Peyer's patch (tissue), 4 donors: ENCODE results near the gene TTC9C.

Source experiments
- POLR2A ChIP-seq, 2 donors: fragments of 450-650 bp; IDR thresholded peaks; one replicate each; pipeline ENCODE4 v1.5.1; 2017; ENCODE audit warnings: antibody characterized with exemption in 2 of 2, mild to moderate bottlenecking in 2 of 2, moderate library complexity in 2 of 2
- TF ChIP-seq, protein P1 (sequence below), 6 experiments: fragments of 450-650 bp in 4 of 6; fragments of 200-600 bp in 2 of 6; sonication (generic) in 1 of 6; IDR thresholded peaks; one replicate each; pipeline ENCODE4 v1.5.1; 2017 to 2019; ENCODE audit warnings: antibody characterized with exemption in 6 of 6, mild to moderate bottlenecking in 3 of 6, moderate library complexity in 1 of 6

DNA sequence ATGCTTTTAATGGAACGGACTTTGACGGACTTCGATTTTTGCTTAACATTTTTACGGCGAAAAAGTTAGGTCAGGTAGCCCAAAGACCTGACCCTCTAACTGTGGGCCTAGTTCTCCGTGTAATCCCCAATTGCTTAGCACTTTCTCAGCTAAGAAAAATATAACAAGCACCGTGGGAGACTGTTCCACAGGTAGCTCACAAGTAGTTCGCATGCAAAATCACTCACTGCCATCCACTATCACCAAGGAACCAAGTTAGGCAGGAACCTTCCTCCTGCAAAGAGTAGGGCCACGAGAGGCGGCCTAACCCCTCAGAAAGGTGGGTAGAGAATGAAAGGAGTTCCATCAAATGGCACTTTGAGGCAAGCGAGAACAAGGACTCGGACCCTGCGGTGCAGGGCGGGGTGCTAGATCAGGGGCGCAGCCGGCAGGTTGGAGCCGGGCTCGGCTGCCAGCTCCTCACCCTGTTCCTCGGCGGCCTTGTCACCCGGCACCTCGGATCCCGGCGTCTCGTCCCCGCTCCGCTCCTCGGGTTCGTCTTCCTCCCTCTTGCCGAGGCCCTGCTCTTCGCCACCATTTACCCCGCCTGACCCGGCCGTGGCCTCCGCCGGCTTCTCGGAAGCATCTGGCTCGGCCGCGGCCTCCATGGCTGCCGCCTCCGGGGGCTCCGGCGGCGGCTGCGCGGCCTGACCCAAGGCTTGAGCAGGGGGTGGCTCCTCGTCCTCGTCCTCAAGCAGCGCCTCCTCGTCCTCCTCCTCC is 2.0 kb upstream of the TTC9C start:
- TF ChIP-seq POLR2A (IDR thresholded peaks at IDR 0.05) = no peak
- TF ChIP-seq, protein P1, sequence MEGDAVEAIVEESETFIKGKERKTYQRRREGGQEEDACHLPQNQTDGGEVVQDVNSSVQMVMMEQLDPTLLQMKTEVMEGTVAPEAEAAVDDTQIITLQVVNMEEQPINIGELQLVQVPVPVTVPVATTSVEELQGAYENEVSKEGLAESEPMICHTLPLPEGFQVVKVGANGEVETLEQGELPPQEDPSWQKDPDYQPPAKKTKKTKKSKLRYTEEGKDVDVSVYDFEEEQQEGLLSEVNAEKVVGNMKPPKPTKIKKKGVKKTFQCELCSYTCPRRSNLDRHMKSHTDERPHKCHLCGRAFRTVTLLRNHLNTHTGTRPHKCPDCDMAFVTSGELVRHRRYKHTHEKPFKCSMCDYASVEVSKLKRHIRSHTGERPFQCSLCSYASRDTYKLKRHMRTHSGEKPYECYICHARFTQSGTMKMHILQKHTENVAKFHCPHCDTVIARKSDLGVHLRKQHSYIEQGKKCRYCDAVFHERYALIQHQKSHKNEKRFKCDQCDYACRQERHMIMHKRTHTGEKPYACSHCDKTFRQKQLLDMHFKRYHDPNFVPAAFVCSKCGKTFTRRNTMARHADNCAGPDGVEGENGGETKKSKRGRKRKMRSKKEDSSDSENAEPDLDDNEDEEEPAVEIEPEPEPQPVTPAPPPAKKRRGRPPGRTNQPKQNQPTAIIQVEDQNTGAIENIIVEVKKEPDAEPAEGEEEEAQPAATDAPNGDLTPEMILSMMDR (IDR thresholded peaks at IDR 0.05) = no peak
